HCT116 (cell line): Measurements from ENCODE around the gene C19orf38. TPM values are rescaled to one million over a fixed set of nuclear protein-coding genes. Genes with fewer than 3 reads are reported as not detected.

ENCODE experiments used
- ATAC-seq: fragments of 200-7000 bp; cut with Tn5 transposase; 2 replicates; pipeline ENCODE4 v1.9.1; 2020; ENCODE audit warnings: mild to moderate bottlenecking, moderate library complexity
- BruUV-seq: library from RNA; stranded (reverse); fragments of 400-500 nt; replicated peaks from 2 replicates; lab custom pipeline; 2021; lab: Mats Ljungman, UMichigan
- CTCF ChIA-PET: fragments of 300-600 bp; sonication (Branson Sonifier 250); formaldehyde crosslinking; loops from one replicate; lab custom pipeline; 2021; ENCODE audit warnings: antibody characterized with exemption; lab: Charles Lee
- POLR2A ChIA-PET: fragments of 300-600, 350-600 bp; sonication (Branson Sonifier 250); formaldehyde crosslinking; loops from one replicate; lab custom pipeline; 2021; ENCODE audit warnings: antibody characterized with exemption; lab: Charles Lee
- RAD21 ChIA-PET, 2 experiments: fragments of 300-600 bp; sonication (Branson Sonifier 250); formaldehyde crosslinking; loops; one replicate each; lab custom pipeline; 2023; ENCODE audit warnings: low total read pairs in 2 of 2; ENCODE audit not compliant: uncharacterized antibody in 2 of 2, unreplicated experiment in 2 of 2, low non-redundant PET in 1 of 2; lab: Charles Lee
- DNase-seq: peaks from one replicate; pipeline ENCODE4 v3.0.0-alpha.2; 2010; ENCODE audit warnings: low read depth, low spot score
- H2AFZ ChIP-seq: fragments of 200-600 bp; shearing (Covaris generic), sonication (generic); 2 replicates; pipeline ENCODE4 v1.6.1; 2017; ENCODE audit warnings: low read depth, mixed run types, mixed read lengths, antibody characterized with exemption, low read length; ENCODE audit not compliant: poor library complexity, severe bottlenecking
- H3K27ac ChIP-seq: 2 replicates; pipeline ENCODE4 v1.5.1; 2012; ENCODE audit warnings: low read depth, low read length
- H3K27me3 ChIP-seq: fragments of 200-600 bp; sonication (generic); 2 replicates; pipeline ENCODE4 v1.6.1; 2016; ENCODE audit warnings: mixed run types, low read length, mixed read lengths; ENCODE audit not compliant: insufficient read depth
- H3K36me3 ChIP-seq, 2 experiments: fragments of 200-500 bp in 1 of 2; fragments of 200-600 bp in 1 of 2; sonication (Bioruptor generic) in 1 of 2; sonication (generic) in 1 of 2; 2 replicates each; pipeline versions ENCODE4 v1.5.1 to v1.6.1; 2014 to 2016; ENCODE audit warnings: low read length in 2 of 2, inconsistent platforms in 1 of 2, mixed read lengths in 1 of 2, mixed run types in 1 of 2; ENCODE audit not compliant: insufficient read depth in 2 of 2, control insufficient read depth in 1 of 2
- H3K4me1 ChIP-seq, 2 experiments: fragments of 200-600 bp in 1 of 2; sonication (generic) in 1 of 2; 2 replicates each; pipeline versions ENCODE4 v1.5.1 to v1.6.1; 2012 to 2017; ENCODE audit warnings: low read length in 2 of 2, inconsistent platforms in 1 of 2, mild to moderate bottlenecking in 1 of 2, mixed read lengths in 1 of 2, mixed run types in 1 of 2, moderate library complexity in 1 of 2; ENCODE audit not compliant: insufficient read depth in 2 of 2, control insufficient read depth in 1 of 2
- H3K4me2 ChIP-seq: fragments of 200-600 bp; sonication (generic); 2 replicates; pipeline ENCODE4 v1.6.1; 2017; ENCODE audit warnings: mixed run types, low read length, mixed read lengths
- H3K4me3 ChIP-seq, 2 experiments: fragments of 200-600 bp in 1 of 2; sonication (generic) in 1 of 2; replicated peaks in 1 of 2; 2 replicates each; pipeline ENCODE4 v1.5.1; 2011 to 2016; ENCODE audit warnings: low read length in 2 of 2, control low read depth in 1 of 2, low read depth in 1 of 2, mild to moderate bottlenecking in 1 of 2, mixed read lengths in 1 of 2, mixed run types in 1 of 2
- H3K79me2 ChIP-seq: fragments of 200-600 bp; sonication (generic); 2 replicates; pipeline ENCODE4 v1.6.1; 2017; ENCODE audit warnings: mild to moderate bottlenecking, mixed run types, low read length, moderate library complexity, mixed read lengths; ENCODE audit not compliant: insufficient read depth
- H3K9ac ChIP-seq: fragments of 200-600 bp; sonication (generic); 2 replicates; pipeline ENCODE4 v1.6.1; 2016; ENCODE audit warnings: low read length, mixed read lengths
- H3K9me2 ChIP-seq: fragments of 200-600 bp; sonication (generic), shearing (Covaris generic); 2 replicates; pipeline ENCODE4 v1.6.1; 2017; ENCODE audit warnings: mixed run types, mild to moderate bottlenecking, moderate library complexity; ENCODE audit not compliant: insufficient read depth
- H3K9me3 ChIP-seq, 2 experiments: fragments of 200-500 bp in 1 of 2; fragments of 200-600 bp in 1 of 2; sonication (Bioruptor generic) in 1 of 2; sonication (generic) in 1 of 2; 2 replicates each; pipeline ENCODE4 v1.6.1; 2014 to 2017; ENCODE audit warnings: low read length in 2 of 2, mixed read lengths in 2 of 2, inconsistent platforms in 1 of 2, low read depth in 1 of 2, mild to moderate bottlenecking in 1 of 2, mixed run types in 1 of 2, moderate library complexity in 1 of 2; ENCODE audit not compliant: control insufficient read depth in 1 of 2, insufficient read depth in 1 of 2
- H4K20me1 ChIP-seq: fragments of 200-600 bp; sonication (generic), shearing (Covaris generic); 2 replicates; pipeline ENCODE4 v1.6.1; 2017; ENCODE audit warnings: mixed run types, mild to moderate bottlenecking, moderate library complexity; ENCODE audit not compliant: insufficient read depth
- CBX3 ChIP-seq: IDR thresholded peaks from 2 replicates; pipeline ENCODE4 v1.6.1; 2012; ENCODE audit warnings: low read depth
- CEBPB ChIP-seq: IDR thresholded peaks from 2 replicates; pipeline ENCODE4 v1.6.1; 2012; ENCODE audit warnings: low read depth
- EGR1 ChIP-seq: IDR thresholded peaks from 2 replicates; pipeline ENCODE4 v1.6.1; 2012; ENCODE audit warnings: low read depth
- EZH2 ChIP-seq: fragments of 200-600 bp; sonication (generic); IDR thresholded peaks from 2 replicates; pipeline ENCODE4 v1.6.1; 2017; ENCODE audit warnings: antibody characterized with exemption, mixed run types
- EZH2phosphoT487 ChIP-seq: fragments of 200-600 bp; IDR thresholded peaks from 2 replicates; pipeline ENCODE4 v1.6.1; 2018; ENCODE audit warnings: antibody characterized with exemption, borderline replicate concordance
- FOSL1 ChIP-seq: IDR thresholded peaks from 2 replicates; pipeline ENCODE4 v1.6.1; 2012; ENCODE audit warnings: low read depth
- JUND ChIP-seq: IDR thresholded peaks from 2 replicates; pipeline ENCODE4 v1.6.1; 2012
- POLR2A ChIP-seq: IDR thresholded peaks from 2 replicates; pipeline ENCODE4 v1.7.0; 2011; ENCODE audit warnings: borderline replicate concordance; ENCODE audit not compliant: insufficient read depth, insufficient read length; ENCODE audit errors: extremely low read depth
- POLR2AphosphoS5 ChIP-seq: IDR thresholded peaks from 2 replicates; pipeline ENCODE4 v1.6.1; 2011; ENCODE audit warnings: mild to moderate bottlenecking, low read depth, low read length, moderate library complexity
- RAD21 ChIP-seq: IDR thresholded peaks from 2 replicates; pipeline ENCODE4 v1.6.1; 2012; ENCODE audit warnings: low read depth, mild to moderate bottlenecking
- SIN3A ChIP-seq: IDR thresholded peaks from 2 replicates; pipeline ENCODE4 v1.6.1; 2012; ENCODE audit warnings: low read depth
- SP1 ChIP-seq: IDR thresholded peaks from 2 replicates; pipeline ENCODE4 v1.6.1; 2012; ENCODE audit warnings: low read depth
- SRF ChIP-seq: IDR thresholded peaks from 2 replicates; pipeline ENCODE4 v1.6.1; 2012; ENCODE audit warnings: low read depth
- TCF7L2 ChIP-seq: IDR thresholded peaks from 2 replicates; pipeline ENCODE4 v1.7.0; 2011; ENCODE audit warnings: borderline replicate concordance, inconsistent platforms; ENCODE audit not compliant: insufficient read depth, insufficient read length; ENCODE audit errors: extremely low read depth
- YY1 ChIP-seq: IDR thresholded peaks from 2 replicates; pipeline ENCODE4 v1.6.1; 2011; ENCODE audit warnings: low read length, low read depth, moderate library complexity, mild to moderate bottlenecking; ENCODE audit not compliant: insufficient replicate concordance; ENCODE audit errors: extremely low read depth
- ZFX ChIP-seq: fragments of 450-650 bp; IDR thresholded peaks from 2 replicates; pipeline ENCODE4 v1.6.1; 2017
- intact Hi-C: fragments of 100-400 bp; cut with micrococcal nuclease; formaldehyde crosslinking; loops from 2 replicates; pipeline ENCODE4 v1.10.0; 2022
- total RNA-seq: library from RNA; stranded (reverse); gene quantifications from one replicate; pipeline ENCODE4 v1.2.1, GENCODE V29; 2021; ENCODE audit not compliant: unreplicated experiment
- TF ChIP-seq, protein P1 (sequence below): IDR thresholded peaks from 2 replicates; pipeline ENCODE4 v1.6.1; 2012; ENCODE audit warnings: low read depth
- TF ChIP-seq, protein P2 (sequence below), 3 experiments: fragments of 200-600 bp in 1 of 3; sonication (generic) in 1 of 3; IDR thresholded peaks in 2 of 3; conservative IDR thresholded peaks in 1 of 3; 2 replicates each; pipeline ENCODE4 v1.5.1; 2012 to 2017; ENCODE audit warnings: low read depth in 2 of 3, low read length in 2 of 3, antibody characterized with exemption in 1 of 3, borderline replicate concordance in 1 of 3, control low read depth in 1 of 3, mild to moderate bottlenecking in 1 of 3, mixed read lengths in 1 of 3, mixed run types in 1 of 3, moderate library complexity in 1 of 3; ENCODE audit not compliant: insufficient read depth in 1 of 3
- TF ChIP-seq, protein P3 (sequence below): IDR thresholded peaks from 2 replicates; pipeline ENCODE4 v1.6.1; 2011; ENCODE audit warnings: mild to moderate bottlenecking, low read length, moderate library complexity; ENCODE audit not compliant: insufficient replicate concordance; ENCODE audit errors: extremely low read depth
- TF ChIP-seq, protein P4 (sequence below): IDR thresholded peaks from 2 replicates; pipeline ENCODE4 v1.6.1; 2012

The C19orf38 gene
- total RNA-seq, 1 experiment from 2014 or later: 0.74 TPM

DNA sequence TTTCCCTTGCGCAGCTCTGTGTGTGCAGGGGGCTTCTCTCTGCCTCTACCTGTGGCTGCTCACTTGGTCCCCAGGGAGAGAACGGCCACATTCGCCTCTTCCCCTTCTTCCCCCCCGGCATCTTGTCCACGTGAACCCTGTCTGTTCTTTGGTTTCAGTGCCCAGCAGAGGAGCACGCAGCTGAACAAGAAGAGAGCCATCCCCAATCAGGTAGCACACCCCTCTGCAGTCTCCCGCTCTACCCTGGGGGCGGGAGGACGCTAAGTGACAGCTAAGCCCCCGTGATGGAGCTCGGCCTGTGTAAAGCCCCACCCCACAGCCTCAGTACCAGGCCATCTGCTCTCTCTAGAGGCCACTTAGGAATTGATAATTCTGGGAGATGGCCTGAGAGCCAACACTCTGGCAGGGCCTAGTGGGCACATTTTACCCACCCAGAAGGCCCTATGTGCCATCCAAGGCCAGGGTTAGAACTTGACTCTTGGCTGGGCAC, 42.4 kb upstream of the C19orf38 start:
- ChIA-PET CTCF (interaction anchor here (1.7 kb wide), 1 partner anchor 89 kb away, joined by 7 read pairs; the partner anchor contains the start of gene DNM2), RAD21 (no interaction called here), POLR2A (no interaction called here)
- Histone ChIP-seq H3K4me3 (no peak overlapping the region), H3K36me3 (peaks cover 8 to 35% of the 10 kb centered on the region in 2 experiments; a peak in 2 of 4 replicates), H3K9me2 (no peaks in the 10 kb centered on the region), H3K79me2 (no peaks in the 10 kb centered on the region), H3K27ac (no peak overlapping the region), H4K20me1 (no peaks in the 10 kb centered on the region), H2AFZ (no peak overlapping the region), H3K27me3 (no peaks in the 10 kb centered on the region), H3K9me3 (no peaks in the 10 kb centered on the region), H3K4me2 (no peak overlapping the region), H3K9ac (no peak overlapping the region), H3K4me1 (peaks cover 10 to 20% of the 10 kb centered on the region in 2 experiments)
- TF ChIP-seq CEBPB (no peak), RAD21 (no peak), EZH2 (no peak), ZFX (no peak), POLR2AphosphoS5 (no peak), TCF7L2 (no peak), EZH2phosphoT487 (no peak), JUND (no peak), SP1 (no peak), CBX3 (no peak), POLR2A (no peak), SIN3A (no peak), EGR1 (no peak), SRF (no peak), YY1 (no peak), FOSL1 (no peak)
- TF ChIP-seq, protein P1, sequence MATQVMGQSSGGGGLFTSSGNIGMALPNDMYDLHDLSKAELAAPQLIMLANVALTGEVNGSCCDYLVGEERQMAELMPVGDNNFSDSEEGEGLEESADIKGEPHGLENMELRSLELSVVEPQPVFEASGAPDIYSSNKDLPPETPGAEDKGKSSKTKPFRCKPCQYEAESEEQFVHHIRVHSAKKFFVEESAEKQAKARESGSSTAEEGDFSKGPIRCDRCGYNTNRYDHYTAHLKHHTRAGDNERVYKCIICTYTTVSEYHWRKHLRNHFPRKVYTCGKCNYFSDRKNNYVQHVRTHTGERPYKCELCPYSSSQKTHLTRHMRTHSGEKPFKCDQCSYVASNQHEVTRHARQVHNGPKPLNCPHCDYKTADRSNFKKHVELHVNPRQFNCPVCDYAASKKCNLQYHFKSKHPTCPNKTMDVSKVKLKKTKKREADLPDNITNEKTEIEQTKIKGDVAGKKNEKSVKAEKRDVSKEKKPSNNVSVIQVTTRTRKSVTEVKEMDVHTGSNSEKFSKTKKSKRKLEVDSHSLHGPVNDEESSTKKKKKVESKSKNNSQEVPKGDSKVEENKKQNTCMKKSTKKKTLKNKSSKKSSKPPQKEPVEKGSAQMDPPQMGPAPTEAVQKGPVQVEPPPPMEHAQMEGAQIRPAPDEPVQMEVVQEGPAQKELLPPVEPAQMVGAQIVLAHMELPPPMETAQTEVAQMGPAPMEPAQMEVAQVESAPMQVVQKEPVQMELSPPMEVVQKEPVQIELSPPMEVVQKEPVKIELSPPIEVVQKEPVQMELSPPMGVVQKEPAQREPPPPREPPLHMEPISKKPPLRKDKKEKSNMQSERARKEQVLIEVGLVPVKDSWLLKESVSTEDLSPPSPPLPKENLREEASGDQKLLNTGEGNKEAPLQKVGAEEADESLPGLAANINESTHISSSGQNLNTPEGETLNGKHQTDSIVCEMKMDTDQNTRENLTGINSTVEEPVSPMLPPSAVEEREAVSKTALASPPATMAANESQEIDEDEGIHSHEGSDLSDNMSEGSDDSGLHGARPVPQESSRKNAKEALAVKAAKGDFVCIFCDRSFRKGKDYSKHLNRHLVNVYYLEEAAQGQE: no peak
- TF ChIP-seq, protein P2, sequence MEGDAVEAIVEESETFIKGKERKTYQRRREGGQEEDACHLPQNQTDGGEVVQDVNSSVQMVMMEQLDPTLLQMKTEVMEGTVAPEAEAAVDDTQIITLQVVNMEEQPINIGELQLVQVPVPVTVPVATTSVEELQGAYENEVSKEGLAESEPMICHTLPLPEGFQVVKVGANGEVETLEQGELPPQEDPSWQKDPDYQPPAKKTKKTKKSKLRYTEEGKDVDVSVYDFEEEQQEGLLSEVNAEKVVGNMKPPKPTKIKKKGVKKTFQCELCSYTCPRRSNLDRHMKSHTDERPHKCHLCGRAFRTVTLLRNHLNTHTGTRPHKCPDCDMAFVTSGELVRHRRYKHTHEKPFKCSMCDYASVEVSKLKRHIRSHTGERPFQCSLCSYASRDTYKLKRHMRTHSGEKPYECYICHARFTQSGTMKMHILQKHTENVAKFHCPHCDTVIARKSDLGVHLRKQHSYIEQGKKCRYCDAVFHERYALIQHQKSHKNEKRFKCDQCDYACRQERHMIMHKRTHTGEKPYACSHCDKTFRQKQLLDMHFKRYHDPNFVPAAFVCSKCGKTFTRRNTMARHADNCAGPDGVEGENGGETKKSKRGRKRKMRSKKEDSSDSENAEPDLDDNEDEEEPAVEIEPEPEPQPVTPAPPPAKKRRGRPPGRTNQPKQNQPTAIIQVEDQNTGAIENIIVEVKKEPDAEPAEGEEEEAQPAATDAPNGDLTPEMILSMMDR (IDR thresholded peaks at IDR 0.05 in 2 of 3, conservative IDR thresholded peaks at IDR 0.05 in 1 of 3; ENCODE audit: borderline replicate concordance in 1 of 3, insufficient read depth in 1 of 3, low read depth in 2 of 3, low read length in 2 of 3): no peak
- TF ChIP-seq, protein P3, sequence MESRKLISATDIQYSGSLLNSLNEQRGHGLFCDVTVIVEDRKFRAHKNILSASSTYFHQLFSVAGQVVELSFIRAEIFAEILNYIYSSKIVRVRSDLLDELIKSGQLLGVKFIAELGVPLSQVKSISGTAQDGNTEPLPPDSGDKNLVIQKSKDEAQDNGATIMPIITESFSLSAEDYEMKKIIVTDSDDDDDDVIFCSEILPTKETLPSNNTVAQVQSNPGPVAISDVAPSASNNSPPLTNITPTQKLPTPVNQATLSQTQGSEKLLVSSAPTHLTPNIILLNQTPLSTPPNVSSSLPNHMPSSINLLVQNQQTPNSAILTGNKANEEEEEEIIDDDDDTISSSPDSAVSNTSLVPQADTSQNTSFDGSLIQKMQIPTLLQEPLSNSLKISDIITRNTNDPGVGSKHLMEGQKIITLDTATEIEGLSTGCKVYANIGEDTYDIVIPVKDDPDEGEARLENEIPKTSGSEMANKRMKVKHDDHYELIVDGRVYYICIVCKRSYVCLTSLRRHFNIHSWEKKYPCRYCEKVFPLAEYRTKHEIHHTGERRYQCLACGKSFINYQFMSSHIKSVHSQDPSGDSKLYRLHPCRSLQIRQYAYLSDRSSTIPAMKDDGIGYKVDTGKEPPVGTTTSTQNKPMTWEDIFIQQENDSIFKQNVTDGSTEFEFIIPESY: no peak
- TF ChIP-seq, protein P4, sequence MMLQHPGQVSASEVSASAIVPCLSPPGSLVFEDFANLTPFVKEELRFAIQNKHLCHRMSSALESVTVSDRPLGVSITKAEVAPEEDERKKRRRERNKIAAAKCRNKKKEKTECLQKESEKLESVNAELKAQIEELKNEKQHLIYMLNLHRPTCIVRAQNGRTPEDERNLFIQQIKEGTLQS: no peak
- no peak for ATAC-seq
- intact Hi-C loops: no loop called here
- DNase-seq: no peak
- no TSS peak for BruUV-seq
